HG03469 (cell line): ENCODE measurements around the gene TOP1.

Source experiments
- ATAC-seq: cut with Tn5 transposase; IDR thresholded peaks from one replicate; pipeline ENCODE4 v1.9.1; 2021; ENCODE audit warnings: mild to moderate bottlenecking, moderate library complexity, moderate number of reproducible peaks; ENCODE audit not compliant: unreplicated experiment

The TOP1 gene

GRCh38 chr20:41163821-41164220 is 135.2 kb downstream of the TOP1 start:
- ATAC-seq = no peak

DNA sequence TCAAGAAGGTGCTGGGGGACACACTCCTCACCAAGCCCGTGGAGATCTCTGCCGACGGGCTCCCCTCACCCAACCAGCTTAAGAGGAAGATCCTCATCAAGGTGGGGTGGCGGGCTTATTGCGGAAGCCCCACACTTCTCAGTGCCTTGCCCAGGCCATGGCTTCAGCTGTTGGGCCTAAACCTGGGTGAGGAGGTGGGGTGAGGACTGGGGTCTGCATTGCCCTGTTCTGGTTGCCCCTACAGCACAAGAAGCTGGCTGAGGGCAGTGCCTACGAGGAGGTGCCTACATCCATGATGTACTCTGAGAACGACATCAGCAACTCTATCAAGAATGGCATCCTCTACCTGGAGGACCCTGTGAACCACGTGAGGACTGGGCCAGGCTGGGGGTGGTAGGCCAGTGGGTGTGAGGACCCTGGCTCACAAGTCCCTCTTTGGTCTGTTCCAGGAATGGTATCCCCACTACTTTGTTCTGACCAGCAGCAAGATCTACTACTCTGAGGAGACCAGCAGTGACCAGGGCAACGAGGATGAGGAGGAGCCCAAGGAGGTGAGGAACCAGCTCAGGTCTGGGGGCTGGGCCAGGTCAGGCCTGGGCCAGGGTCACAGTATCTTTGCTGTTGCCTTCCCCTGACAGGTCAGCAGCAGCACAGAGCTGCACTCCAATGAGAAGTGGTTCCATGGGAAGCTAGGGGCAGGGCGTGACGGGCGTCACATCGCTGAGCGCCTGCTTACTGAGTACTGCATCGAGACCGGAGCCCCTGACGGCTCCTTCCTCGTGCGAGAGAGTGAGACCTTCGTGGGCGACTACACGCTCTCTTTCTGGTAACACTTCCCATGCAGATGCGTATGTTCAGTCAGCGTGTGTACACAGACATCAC is 136.6 kb downstream of the TOP1 start:
- ATAC-seq = no peak

DNA sequence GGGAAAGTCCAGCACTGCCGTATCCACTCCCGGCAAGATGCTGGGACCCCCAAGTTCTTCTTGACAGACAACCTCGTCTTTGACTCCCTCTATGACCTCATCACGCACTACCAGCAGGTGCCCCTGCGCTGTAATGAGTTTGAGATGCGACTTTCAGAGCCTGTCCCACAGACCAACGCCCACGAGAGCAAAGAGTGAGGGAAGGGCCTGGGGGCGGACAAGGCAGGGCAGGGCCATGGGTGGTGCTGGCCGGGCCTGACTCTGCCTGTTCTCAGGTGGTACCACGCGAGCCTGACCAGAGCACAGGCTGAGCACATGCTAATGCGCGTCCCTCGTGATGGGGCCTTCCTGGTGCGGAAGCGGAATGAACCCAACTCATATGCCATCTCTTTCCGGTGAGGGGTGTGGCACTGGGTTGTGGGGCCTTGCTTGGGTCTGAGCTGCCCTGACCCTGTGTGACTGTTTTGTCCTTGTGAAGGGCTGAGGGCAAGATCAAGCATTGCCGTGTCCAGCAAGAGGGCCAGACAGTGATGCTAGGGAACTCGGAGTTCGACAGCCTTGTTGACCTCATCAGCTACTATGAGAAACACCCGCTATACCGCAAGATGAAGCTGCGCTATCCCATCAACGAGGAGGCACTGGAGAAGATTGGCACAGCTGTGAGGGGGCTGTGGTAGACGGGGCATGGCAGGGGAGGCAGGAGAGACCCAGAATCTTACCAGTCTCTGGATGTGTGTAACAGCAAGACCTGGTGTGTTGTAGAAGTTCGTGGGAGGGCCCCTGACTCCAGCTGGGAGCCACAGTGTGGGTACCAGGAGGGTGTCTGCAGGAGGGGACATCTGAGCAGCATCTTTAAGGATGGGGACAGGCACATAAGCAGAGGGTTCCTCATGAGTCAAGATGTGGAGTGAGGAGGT is 137.8 kb downstream of the TOP1 start:
- no peak for ATAC-seq

DNA sequence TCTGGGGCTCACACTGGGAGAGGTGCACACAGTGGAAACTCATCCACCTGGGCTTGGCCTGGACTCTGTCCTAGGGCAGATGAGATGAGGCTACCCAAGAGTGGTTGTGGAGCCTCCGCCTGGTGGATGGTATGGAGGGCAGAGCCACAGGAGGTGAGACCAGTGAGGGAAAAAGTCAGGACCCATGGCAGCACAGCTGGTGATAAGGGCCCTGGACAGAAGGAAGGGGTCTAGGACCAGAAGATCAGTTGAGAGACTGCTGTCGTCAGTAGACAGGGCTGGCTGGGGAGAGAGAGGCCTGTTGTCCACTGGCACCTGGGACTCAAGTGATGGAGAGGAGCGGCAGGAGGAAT is 138.5 kb downstream of the TOP1 start:
- no peak for ATAC-seq

GRCh38 chr20:41167481-41168253 is 139.0 kb downstream of the TOP1 start:
- ATAC-seq = no peak

- ATAC-seq = no peak
These were observed 139.9 kb downstream of the TOP1 start for GRCh38 chr20:41168281-41169161.

- no peak for ATAC-seq
These were observed 140.6 kb downstream of the TOP1 start for GRCh38 chr20:41169162-41169690.

GRCh38 chr20:41169791-41170351 is 141.2 kb downstream of the TOP1 start:
- ATAC-seq = no peak

- ATAC-seq = no peak
These were observed 141.9 kb downstream of the TOP1 start for GRCh38 chr20:41170386-41171105.

DNA sequence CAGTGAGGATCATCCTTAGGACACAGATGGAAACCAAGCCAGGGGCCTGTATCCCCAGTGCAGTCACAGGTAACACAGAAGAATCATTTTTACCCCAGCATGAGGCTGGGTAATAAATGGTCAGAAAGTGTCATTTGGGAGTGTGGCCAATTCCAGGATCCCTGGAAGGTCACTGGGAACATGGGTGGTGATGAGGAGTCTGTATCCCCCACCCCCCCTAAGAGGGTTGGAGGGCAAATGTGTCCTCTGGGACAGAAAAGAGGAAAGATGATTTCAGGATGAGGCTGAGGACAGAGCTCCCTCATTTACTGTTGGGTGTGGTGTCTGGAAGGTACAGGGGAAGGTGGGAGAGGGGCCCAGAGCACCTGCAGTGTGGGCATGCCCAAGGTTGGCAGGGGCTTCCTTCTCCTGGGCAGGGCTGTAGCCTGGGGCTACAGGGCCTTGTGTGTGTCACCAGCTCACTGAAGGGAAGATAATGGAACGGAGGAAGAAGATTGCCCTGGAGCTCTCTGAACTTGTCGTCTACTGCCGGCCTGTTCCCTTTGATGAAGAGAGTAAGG is 143.2 kb downstream of the TOP1 start:
- no peak for ATAC-seq

GRCh38 chr20:41172296-41173140 is 143.9 kb downstream of the TOP1 start:
- ATAC-seq = no peak

DNA sequence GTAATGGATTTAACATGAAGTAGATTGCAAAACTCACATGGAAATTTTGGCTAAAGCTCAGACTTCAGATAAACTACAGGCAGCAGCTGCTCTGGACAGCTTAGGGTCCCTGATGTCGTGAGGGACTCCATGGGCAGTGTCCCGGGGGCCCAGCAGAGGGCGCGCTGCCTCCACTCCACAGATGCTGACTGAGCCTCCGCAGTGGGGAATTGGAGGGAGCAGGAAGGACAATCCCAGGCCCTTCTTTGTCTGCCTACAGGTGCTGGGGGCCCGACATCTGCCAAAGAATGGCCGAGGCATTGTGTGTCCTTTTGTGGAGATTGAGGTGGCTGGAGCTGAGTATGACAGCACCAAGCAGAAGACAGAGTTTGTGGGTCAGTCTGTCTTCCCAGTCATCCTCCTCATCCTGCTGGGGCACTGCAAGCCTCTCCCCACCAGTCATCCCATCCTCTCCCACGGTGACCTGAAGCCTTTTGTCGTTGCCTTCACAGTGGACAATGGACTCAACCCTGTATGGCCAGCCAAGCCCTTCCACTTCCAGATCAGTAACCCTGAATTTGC is 144.6 kb downstream of the TOP1 start:
- ATAC-seq = no peak

- ATAC-seq = no peak
These were observed 145.2 kb downstream of the TOP1 start for GRCh38 chr20:41173791-41174341.
